Adrenal gland (tissue), 5 donors: ENCODE results near the gene PRKCA.

ENCODE experiments used
- POLR2A ChIP-seq, 2 donors: fragments of 450-650 bp; IDR thresholded peaks; one replicate each; pipeline ENCODE4 v1.6.1; 2017; ENCODE audit warnings: antibody characterized with exemption in 2 of 2, mild to moderate bottlenecking in 2 of 2, moderate library complexity in 1 of 2
- TF ChIP-seq, protein P1 (sequence below), 6 experiments: fragments of 450-650 bp in 4 of 6; fragments of 200-600 bp in 2 of 6; sonication (generic) in 1 of 6; IDR thresholded peaks; 1 replicate in 5 of 6; 2 replicates in 1 of 6; pipeline versions ENCODE4 v1.5.1 to v1.8.0; 2016 to 2021; ENCODE audit warnings: antibody characterized with exemption in 6 of 6, mild to moderate bottlenecking in 2 of 6, moderate library complexity in 1 of 6
- donor health status: DM: no; HTN: no; CAD: no.

DNA sequence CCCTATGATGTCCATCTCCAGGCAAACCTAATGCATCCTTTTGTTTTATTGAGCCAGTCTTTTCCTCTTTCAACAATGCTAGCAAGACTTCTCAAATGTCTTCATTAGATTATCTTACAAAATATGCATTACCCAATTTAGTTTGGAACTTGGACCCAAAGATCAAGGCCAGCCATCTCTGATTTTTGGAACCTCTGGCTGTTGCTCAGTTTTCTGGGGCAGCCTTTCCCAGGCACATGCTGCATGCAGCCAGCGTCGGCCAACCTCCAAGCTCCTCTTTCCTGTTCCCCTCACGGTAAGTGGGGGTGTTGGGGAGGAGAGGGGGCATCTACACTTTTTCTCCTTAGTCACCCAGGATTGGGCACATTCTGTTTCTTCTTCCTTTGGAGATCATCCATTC is 189.3 kb downstream of the PRKCA start:
- no peak for TF ChIP-seq POLR2A (IDR thresholded peaks at IDR 0.05)
- TF ChIP-seq, protein P1, sequence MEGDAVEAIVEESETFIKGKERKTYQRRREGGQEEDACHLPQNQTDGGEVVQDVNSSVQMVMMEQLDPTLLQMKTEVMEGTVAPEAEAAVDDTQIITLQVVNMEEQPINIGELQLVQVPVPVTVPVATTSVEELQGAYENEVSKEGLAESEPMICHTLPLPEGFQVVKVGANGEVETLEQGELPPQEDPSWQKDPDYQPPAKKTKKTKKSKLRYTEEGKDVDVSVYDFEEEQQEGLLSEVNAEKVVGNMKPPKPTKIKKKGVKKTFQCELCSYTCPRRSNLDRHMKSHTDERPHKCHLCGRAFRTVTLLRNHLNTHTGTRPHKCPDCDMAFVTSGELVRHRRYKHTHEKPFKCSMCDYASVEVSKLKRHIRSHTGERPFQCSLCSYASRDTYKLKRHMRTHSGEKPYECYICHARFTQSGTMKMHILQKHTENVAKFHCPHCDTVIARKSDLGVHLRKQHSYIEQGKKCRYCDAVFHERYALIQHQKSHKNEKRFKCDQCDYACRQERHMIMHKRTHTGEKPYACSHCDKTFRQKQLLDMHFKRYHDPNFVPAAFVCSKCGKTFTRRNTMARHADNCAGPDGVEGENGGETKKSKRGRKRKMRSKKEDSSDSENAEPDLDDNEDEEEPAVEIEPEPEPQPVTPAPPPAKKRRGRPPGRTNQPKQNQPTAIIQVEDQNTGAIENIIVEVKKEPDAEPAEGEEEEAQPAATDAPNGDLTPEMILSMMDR (IDR thresholded peaks at IDR 0.05) = no peak
